ENCODE results near the gene DMRT2.

The DMRT2 gene

DNA sequence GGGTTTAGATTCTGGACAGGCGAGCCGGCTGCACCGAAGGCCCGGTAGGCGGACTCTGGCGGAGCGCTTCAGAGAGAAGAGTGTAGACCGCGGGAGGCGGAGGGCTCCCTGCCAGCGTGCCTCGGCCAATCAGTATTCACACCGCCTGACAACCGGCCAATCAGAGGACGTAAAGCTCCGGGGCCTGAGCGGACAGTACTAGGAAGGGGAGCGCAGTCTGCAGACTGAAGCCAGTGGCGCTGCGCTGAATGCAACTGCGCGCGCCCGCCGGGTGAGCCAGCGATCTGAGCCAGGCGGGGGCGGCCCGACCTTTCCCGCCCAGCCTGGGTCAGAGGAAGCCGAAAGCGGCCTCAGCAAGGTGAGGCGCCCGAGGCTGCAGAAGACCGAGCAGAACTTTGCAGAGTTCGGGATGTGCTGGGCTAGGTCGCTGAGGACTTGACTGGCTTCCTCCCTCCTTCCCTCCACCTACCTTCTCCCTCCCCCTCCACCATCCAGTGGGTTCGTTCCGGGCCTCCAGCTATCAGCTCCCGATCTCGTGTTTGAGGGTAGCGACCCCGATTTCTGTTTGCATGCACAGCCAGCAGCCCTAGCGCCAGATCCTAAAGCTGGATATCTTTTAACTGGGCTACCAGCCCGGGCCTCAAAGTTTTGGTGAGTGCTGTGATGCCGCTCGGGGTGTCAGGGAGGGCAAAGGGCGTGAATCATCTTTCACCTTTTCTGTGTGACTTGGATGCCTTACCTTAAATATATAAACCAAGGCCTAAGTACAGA is at the start of gene DMRT2:
TSS of gene DMRT2 (plus strand) at position 233 of the 771 bp plus-strand sequence. CDS start 1,257 bp downstream, outside the sequence.
- peak; percentile 87 for DNase-seq

DNA sequence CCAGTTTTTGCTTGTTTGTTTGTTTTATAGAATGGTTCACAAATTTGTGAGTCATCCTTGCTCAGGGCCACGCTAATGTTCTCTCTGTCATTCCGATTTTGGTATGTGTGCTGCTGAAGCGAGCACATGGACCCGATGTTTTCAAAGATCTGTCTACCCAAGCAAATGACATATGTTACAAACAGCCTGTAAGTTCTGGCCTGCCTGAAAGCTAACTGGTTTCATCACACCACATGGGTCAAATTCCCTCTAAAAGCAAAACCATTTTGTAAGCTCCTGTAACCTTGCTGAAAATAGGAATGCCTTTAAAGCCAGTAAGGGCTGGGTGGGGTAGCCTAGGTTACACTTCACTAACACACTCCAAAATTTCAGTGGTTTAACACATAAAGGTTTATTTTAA is 48.3 kb upstream of the DMRT2 start:
- DNase-seq: no peak

DNA sequence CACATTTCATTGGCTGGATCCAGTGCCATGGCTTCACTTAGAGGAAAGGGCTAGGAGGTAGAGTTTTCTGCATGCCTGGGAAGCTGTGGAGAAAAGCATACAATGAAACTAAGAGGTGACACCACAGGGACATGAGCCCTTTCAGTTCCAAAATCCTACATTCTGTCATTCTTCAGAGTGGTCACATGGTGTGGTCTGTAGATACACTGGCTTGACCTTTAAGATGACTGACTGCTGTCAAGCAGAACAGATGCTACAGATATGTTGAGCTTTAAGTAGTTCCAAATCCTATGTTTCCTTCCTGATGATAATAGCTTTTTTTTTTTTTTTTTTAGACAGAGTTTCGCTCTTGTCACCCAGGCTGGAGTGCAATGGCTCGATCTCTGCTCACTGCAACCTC is 47.5 kb upstream of the DMRT2 start:
- DNase-seq: no peak

- no peak for DNase-seq
Observed at GRCh38 chr9:1005043-1005667, 45.0 kb upstream of the DMRT2 start.

GRCh38 chr9:1007312-1007711 is 42.8 kb upstream of the DMRT2 start:
- no peak for DNase-seq

- no peak for DNase-seq
Observed at GRCh38 chr9:1008216-1008615, 41.9 kb upstream of the DMRT2 start.

DNA sequence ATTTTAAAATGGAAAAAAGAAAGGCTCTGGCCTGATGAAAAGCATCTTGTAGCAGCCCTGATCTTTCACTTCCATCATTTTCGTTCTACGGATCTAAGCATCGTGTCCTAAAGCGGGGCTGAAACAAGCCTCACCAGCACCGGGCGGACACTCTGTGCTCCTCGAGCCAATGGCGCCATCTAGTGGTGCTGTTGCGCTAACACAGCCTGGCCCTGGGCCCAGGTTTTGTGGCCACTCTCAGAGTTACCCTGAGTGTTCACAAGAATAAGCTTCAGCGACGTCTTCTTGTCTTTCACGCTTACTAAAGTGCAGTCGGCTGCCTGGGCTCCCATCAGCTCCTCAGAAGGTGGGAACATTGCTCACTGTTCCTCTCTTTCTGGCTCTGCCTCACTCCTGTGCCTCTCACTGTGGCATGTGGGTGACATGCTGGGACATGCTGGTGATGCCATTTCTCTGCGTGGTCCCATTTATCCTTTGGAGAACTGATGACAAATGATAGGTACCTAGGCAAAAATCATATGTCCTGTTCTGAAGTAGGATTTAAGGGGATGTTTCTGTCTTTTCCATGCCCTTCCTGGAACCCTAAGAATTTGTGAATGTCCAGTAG is 41.0 kb upstream of the DMRT2 start:
- DNase-seq: peak; percentile 42

DNA sequence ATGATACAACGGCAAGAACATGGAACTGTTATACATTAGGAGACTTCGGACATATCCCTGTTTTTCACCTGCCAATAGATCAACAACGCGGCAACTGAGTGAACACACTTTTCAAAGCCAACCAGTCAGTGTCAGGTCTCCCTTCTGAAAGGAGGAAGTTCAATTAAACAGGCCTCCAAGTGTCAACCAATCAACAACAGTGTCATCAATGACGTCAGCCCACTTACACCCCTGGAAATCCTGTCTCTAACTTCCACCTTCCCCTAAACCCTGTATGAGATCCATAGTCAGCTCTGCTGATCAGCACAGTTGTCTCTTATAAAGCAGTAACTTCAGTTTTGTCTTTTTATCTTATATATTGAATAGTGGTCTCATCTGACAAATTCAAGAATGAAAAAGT is 37.1 kb upstream of the DMRT2 start:
- DNase-seq: no peak

DNA sequence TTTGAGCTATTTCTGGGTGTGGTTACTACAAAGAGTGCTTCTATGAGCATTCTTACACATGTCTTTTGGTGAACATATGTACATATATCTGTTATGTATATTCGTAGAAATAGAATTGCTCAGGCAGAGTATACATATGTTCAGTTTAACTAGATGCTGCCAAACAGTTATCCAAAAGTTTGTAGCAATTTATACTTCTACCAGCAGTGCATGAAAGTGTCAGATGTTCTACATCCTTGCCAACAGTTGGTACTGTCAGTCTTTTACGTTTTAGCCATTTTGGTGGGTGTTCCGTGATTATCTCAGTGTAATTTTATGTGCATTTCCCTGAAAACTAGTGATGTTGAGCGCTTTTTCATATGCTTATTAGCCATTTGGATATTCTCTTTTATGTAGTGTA is 35.9 kb upstream of the DMRT2 start:
- DNase-seq: no peak

GRCh38 chr9:1014640-1015039 is 35.5 kb upstream of the DMRT2 start:
- DNase-seq: no peak

- DNase-seq: no peak
Observed at GRCh38 chr9:1018121-1018520, 32.0 kb upstream of the DMRT2 start.

DNA sequence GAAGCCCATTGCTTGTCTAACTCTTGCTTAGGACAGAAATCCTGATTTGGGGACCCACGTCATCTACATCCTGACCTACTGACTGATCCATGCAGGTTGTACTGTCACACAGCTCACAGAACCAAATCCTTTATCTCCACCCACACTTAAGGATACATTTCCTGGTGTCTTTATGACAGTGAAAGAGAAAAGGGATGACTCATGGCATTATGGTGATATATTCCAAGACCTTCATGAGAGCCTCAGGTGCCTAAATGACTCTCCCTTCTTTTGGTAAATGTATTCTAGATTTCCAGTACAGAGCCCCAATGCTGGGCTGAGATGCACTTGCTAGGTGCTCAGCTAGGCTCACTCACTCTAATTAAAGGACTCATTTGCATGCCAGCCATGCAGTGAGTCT is 26.0 kb upstream of the DMRT2 start:
- DNase-seq: no peak

GRCh38 chr9:1025131-1025530 is 25.0 kb upstream of the DMRT2 start:
- DNase-seq: no peak

DNA sequence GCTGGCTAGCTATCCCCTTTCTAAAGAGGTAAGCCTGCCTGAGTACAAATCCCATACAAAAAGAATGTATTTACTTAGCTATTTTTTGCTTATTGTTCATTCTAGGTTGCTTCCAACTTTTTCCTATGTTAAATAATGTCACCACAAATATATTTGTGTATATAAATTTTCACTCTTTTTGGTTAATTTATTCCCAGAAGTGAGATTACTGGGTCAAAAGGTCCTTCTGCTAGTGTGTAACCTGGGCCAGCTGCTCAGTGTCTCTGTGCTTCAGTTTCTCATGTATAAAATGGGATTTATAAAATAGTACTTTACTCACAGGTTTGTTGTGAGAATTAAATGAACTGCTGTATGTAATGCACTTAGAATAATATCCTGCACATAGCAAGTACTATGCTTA is 23.9 kb upstream of the DMRT2 start:
- DNase-seq: no peak

- no peak for DNase-seq
Observed at GRCh38 chr9:1028501-1029190, 21.5 kb upstream of the DMRT2 start.

- DNase-seq: no peak
Observed at GRCh38 chr9:1031951-1032601, 18.1 kb upstream of the DMRT2 start.

GRCh38 chr9:1034271-1034670 is 15.9 kb upstream of the DMRT2 start:
- no peak for DNase-seq

GRCh38 chr9:1039589-1039988 is 10.6 kb upstream of the DMRT2 start:
- DNase-seq: no peak

- DNase-seq: no peak
Observed at GRCh38 chr9:1042466-1042865, 7.7 kb upstream of the DMRT2 start.

DNA sequence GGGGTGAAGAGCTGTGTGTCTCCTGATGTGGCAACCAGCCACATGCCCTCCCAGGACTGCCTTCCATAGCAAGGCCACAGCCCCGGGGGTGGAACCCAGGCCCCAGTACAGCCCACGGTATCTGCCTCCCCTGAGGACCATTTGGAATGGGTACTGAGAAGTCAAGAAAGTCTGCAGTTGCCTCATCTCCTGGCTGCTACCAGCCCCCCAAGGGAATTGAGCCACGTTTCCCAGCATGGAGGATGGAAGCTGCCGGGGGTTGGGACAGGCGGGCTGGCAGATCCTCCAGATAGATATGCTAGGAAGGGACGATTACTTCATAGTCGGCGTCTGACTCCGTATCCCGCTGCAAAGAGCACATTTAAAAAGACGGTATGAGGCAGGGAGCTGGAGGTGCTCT is 5.5 kb upstream of the DMRT2 start:
- DNase-seq: no peak

DNA sequence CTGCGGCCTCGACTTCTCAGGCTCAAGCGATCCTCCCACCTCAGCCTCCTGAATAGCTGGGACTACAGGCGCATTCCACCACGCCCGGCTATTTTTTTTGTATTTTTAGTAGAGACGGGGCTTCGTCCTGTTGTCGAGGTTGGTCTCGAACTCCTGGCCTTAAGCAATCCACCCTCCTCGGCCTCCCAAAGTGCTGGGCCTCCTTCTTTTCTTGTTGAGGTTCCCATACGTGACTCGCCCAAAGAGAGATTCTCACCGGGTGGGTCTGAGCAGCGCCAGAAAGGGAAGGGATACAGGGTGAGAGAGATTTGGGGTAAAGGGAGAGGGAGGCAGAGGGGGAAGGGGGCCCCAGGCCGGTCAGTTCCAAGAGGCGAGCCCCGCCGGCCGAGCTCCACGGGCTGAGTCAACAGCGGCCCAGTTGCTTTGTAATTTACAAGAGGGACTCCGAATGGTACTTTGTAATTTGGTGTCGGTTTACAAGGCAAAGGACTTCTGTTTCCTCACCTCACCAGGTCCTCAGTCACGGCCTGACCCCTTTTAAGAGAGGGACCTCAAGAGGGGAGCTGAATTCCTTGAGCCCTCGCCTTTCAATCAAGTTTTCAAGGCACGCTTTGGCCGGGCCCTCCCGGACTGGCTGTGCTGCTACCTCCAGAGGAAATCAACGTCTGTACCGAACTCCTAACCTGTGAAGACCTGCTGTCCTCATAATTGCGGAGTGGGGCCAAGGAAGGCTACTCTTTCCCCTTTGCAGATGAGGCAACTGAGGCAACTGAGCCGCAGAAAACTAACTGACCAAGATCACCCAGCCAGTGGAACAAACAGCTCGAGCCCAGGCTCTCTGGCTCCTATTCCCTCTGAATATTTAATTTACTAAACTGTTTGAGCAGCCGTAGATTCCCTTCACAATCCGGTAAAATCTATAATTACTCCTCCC is 3.3 kb upstream of the DMRT2 start:
- no peak for DNase-seq
